Measurements from ENCODE around the gene ECT2L.

The ECT2L gene

DNA sequence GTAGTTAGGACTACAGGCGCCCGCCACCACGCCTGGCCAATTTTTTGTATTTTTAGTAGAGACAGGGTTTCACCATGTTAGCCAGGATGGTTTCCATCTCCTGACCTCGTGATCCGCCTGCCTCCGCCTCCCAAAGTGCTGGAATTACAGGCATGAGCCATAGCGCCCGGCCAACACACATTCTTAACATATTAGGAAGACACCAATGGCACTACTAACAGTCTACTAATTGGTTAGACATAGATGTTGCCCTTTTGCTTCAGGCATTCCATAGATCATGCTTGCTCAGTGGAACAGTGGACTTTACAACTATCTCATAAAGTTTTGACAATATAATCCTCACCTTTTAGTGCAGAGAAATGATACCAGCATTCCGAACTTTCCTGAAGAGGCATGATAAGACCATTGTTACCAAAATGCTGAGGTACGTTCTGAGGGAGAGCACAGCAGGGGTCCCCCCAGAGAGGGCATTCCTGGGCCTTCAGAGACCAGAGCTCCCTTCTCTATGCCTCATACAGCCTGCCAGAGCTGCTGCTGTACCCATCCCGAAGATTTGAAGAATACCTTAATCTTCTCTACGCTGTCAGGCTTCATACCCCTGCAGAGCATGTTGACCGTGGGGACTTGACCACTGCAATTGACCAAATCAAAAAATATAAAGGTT is 89.4 kb downstream of the ECT2L start:
- TF ChIP-seq, protein P1, sequence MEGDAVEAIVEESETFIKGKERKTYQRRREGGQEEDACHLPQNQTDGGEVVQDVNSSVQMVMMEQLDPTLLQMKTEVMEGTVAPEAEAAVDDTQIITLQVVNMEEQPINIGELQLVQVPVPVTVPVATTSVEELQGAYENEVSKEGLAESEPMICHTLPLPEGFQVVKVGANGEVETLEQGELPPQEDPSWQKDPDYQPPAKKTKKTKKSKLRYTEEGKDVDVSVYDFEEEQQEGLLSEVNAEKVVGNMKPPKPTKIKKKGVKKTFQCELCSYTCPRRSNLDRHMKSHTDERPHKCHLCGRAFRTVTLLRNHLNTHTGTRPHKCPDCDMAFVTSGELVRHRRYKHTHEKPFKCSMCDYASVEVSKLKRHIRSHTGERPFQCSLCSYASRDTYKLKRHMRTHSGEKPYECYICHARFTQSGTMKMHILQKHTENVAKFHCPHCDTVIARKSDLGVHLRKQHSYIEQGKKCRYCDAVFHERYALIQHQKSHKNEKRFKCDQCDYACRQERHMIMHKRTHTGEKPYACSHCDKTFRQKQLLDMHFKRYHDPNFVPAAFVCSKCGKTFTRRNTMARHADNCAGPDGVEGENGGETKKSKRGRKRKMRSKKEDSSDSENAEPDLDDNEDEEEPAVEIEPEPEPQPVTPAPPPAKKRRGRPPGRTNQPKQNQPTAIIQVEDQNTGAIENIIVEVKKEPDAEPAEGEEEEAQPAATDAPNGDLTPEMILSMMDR (IDR thresholded peaks at IDR 0.05; ENCODE audit: low read depth, low read length): no peak
- H3K4me3 ChIP-seq (ENCODE audit: low read depth, low read length): no peak overlapping the region

GRCh38 chr6:138891255-138891986 is 95.5 kb downstream of the ECT2L start:
- TF ChIP-seq, protein P1 (IDR thresholded peaks at IDR 0.05; ENCODE audit: low read depth, low read length): no peak
- no peak overlapping the region for H3K4me3 ChIP-seq (ENCODE audit: low read depth, low read length)

- no peak overlapping the region for H3K4me3 ChIP-seq (ENCODE audit: low read depth, low read length)
- TF ChIP-seq, protein P1 (IDR thresholded peaks at IDR 0.05; ENCODE audit: low read depth, low read length): no peak
Observed at GRCh38 chr6:138896104-138896756, 100.3 kb downstream of the ECT2L start.

DNA sequence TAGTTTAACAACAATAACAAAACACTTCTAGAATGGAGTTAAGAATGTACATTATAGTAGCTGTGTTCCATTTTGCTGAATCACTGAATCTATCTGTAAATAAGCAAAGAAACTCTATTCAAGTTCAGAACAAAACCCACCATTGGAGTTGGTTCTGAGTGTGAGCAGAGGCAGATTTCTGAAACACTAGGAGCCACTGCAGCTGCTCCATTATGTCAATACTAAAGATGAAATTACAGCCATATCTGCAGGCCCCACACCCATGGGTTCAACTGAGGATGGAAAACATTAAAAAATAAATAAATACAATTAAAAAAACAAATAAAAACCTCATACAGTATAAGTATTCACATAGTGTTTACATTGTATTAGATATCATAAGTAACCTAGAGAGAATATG is 101.1 kb downstream of the ECT2L start:
- no peak overlapping the region for H3K4me3 ChIP-seq (ENCODE audit: low read depth, low read length)
- TF ChIP-seq, protein P1 (IDR thresholded peaks at IDR 0.05; ENCODE audit: low read depth, low read length): no peak

DNA sequence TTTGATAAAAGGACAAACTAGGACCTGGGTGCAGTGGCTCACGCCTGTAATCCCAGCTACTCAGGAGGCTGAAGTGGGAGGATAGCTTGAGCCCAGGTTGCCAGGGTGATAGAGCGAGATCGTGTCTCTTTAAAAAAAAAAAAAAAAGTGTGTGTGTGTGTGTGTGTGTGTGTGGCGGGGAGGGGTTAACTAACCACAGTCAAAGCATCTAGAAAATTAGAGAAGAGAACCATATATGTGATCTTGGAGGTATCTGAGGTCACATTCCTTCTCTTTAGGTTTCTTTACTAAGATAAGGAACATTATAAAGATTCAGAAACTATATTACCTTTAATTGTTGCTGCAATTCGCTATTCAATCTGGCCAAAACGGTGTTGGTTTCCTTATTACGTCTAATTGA is 111.3 kb downstream of the ECT2L start:
- TF ChIP-seq, protein P1 (IDR thresholded peaks at IDR 0.05; ENCODE audit: low read depth, low read length): no peak
- H3K4me3 ChIP-seq (ENCODE audit: low read depth, low read length): no peak overlapping the region

DNA sequence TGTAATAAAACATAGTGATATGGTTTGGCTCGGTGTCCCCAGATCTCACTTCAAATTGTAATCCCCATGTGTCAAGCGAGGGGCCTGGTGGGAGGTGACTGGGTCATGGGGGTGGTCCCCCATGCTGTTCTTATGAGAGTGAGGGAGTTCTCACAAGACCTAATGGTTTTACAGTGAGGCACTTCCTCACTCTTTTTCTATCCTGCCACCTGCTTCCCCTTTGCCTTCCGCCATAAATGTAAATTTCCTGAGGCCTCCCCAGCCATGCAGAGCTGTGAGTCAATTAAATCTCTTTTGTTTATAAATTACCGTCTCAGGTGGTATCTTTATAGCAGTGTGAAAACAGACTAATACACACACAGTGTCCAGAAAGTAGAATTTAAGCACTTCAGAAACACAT is 113.6 kb downstream of the ECT2L start:
- no peak overlapping the region for H3K4me3 ChIP-seq (ENCODE audit: low read depth, low read length)
- TF ChIP-seq, protein P1 (IDR thresholded peaks at IDR 0.05; ENCODE audit: low read depth, low read length): no peak

DNA sequence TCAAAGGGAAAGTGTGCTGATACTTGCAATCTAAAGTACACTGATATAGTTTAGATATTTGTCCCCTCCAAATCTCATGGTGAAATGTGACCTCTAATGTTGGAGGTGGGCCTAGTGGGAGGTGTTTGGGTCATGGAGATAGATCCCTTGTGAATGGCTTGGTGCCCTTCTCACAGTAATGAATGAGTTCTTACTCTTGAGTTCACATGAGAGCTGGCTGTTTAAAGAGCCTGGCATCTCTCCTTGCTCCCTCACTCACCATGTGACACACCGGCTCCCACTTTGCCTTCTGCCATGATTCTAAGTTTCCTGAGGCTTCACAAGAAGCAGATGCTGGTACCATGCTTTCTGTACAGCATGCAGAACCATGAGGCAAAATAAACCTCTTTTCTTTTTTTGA is 114.1 kb downstream of the ECT2L start:
- TF ChIP-seq, protein P1 (IDR thresholded peaks at IDR 0.05; ENCODE audit: low read depth, low read length): no peak
- no peak overlapping the region for H3K4me3 ChIP-seq (ENCODE audit: low read depth, low read length)
